ENCODE results near the gene PLD1. TPM values are rescaled to one million over a fixed set of nuclear protein-coding genes. Genes with fewer than 3 reads are reported as not detected.

PLD1 gene
- total RNA-seq, 1 donor from 2014 or later = 0.93 TPM

- DNase-seq (ENCODE audit: low read depth, low spot score) = no peak
- H3K27ac Mint-ChIP-seq (ENCODE audit: unreplicated experiment) = no peak overlapping the region
- H3K9me3 Mint-ChIP-seq = no peaks in the 10 kb centered on the region
- TF ChIP-seq CTCF (conservative IDR thresholded peaks at IDR 0.05) = no peak
- H3K4me3 Mint-ChIP-seq = no peak overlapping the region
- no peaks in the 10 kb centered on the region for H3K36me3 Mint-ChIP-seq (ENCODE audit: low read depth)
- H3K27me3 Mint-ChIP-seq (ENCODE audit: low read depth) = no peaks in the 10 kb centered on the region
- H3K4me1 Mint-ChIP-seq = no peaks in the 10 kb centered on the region
These were observed 132.6 kb downstream of the PLD1 start for GRCh38 chr3:171677706-171678105.

DNA sequence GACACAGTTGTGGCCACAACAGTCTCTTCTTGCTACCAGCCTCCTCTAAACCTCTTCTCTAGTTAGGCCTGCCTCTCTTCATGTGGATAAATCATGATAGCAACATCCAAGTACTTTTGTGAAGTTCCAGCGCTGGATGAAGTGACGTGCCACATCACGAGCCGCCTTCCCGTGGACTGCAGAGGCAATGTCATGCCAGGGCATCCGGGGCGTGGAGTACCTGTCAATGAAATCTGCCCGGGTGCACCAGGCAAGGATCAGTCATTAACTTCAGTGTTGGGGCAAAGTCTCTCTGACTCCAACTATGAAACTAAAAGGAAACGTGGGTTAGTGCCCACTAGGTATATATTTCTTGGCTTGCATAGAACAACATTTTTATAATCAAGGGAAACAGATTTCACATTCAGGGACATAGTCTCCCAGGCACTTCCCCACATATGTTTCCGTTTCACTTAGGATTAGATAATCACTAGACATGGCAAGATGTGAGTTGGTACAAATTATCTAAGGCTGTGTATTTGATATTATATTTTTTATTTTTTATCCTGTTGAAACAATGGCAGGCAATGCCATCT lies 133.6 kb downstream of the PLD1 start:
- TF ChIP-seq CTCF (conservative IDR thresholded peaks at IDR 0.05) = no peak
- Mint-ChIP-seq H3K27me3 (ENCODE audit: low read depth) (no peaks in the 10 kb centered on the region), H3K9me3 (no peaks in the 10 kb centered on the region), H3K27ac (ENCODE audit: unreplicated experiment) (no peak overlapping the region), H3K36me3 (ENCODE audit: low read depth) (no peaks in the 10 kb centered on the region), H3K4me3 (no peak overlapping the region), H3K4me1 (no peaks in the 10 kb centered on the region)
- DNase-seq (ENCODE audit: low read depth, low spot score) = no peak

DNA sequence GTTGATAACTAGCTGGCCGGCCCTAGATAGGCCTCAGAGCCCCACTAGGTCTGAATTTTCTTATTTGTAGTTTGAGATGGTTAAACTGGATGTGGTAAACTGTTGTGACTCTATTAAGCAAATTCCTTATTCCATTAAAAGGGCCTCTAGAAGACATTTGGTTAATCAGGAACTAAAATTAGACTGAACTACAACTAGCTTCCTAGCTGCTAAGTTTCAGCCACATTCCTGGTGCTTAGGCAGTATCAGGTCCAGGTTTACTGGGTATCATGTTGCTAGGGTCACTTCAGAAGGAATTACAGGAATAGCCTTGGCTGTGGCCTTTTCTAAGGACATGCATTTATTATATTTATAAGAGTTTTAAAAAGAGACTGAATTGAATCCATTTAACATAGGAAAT lies 136.3 kb downstream of the PLD1 start:
- Mint-ChIP-seq H3K27me3 (ENCODE audit: low read depth) (no peaks in the 10 kb centered on the region), H3K27ac (ENCODE audit: unreplicated experiment) (no peak overlapping the region), H3K4me3 (no peak overlapping the region), H3K36me3 (ENCODE audit: low read depth) (no peaks in the 10 kb centered on the region), H3K4me1 (no peaks in the 10 kb centered on the region), H3K9me3 (no peaks in the 10 kb centered on the region)
- DNase-seq (ENCODE audit: low read depth, low spot score) = no peak
- no peak for TF ChIP-seq CTCF (conservative IDR thresholded peaks at IDR 0.05)

- no peaks in the 10 kb centered on the region for H3K27me3 Mint-ChIP-seq (ENCODE audit: low read depth)
- TF ChIP-seq CTCF (conservative IDR thresholded peaks at IDR 0.05) = no peak
- H3K4me3 Mint-ChIP-seq = no peak overlapping the region
- no peak overlapping the region for H3K27ac Mint-ChIP-seq (ENCODE audit: unreplicated experiment)
- H3K4me1 Mint-ChIP-seq = no peaks in the 10 kb centered on the region
- DNase-seq (ENCODE audit: low read depth, low spot score) = no peak
- no peaks in the 10 kb centered on the region for H3K9me3 Mint-ChIP-seq
- H3K36me3 Mint-ChIP-seq (ENCODE audit: low read depth) = no peaks in the 10 kb centered on the region
These were observed 137.7 kb downstream of the PLD1 start for GRCh38 chr3:171672538-171672937.

- Mint-ChIP-seq H3K36me3 (ENCODE audit: low read depth) (no peaks in the 10 kb centered on the region), H3K4me1 (peaks cover 2% of the 10 kb centered on the region), H3K27ac (ENCODE audit: unreplicated experiment) (no peak overlapping the region), H3K4me3 (no peak overlapping the region), H3K27me3 (ENCODE audit: low read depth) (no peaks in the 10 kb centered on the region), H3K9me3 (no peaks in the 10 kb centered on the region)
- DNase-seq (ENCODE audit: low read depth, low spot score) = no peak
- TF ChIP-seq CTCF (conservative IDR thresholded peaks at IDR 0.05) = no peak
These were observed 138.2 kb downstream of the PLD1 start for GRCh38 chr3:171672124-171672523.

All from neural crest cell (in vitro differentiated cells).